ENCODE results near the gene TMEM150C. TPM values are rescaled to one million over a fixed set of nuclear protein-coding genes. Genes with fewer than 3 reads are reported as not detected.

Gene TMEM150C
- total RNA-seq, 1 donor: 0.43 TPM

DNA sequence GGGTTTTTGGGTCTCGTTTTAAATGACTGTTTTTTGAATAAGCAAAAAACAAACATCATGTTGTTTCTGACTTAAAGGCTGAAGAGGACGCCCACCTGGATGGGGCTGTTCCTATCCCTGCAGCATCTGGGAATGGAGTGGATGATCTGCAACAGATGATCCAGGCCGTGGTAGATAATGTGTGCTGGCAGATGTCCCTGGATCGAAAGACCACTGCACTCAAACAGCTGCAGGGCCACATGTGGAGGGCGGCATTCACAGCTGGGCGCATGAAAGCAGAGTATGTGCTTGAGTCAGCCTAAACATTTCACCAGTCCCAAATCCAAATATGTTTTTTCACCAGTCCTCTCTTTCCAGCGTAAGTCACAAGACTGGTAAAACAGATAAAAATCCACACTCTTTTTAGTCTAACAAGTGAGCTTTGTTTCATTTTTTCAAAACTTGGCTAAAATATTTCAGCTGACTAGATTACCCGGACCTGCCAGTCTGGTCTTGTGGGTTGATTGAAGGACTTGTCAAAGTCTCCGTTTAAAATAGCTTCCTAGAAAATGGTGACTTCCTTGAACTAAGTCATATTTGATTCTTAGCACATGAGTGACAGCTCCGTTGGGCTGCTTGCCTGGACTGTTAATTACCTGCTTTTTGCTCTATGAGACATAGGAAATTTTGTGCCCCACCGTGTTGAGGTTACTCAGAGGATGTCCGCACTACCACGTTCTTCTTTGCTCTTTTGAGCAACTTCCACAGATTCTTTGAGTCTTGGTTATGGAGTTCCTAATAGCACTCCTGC is 110.6 kb downstream of the TMEM150C start:
- H3K4me3 ChIP-seq (ENCODE audit: low read depth, low read length): no peak overlapping the region
- DNase-seq (ENCODE audit: low read depth): no peak
- TF ChIP-seq, protein P1, sequence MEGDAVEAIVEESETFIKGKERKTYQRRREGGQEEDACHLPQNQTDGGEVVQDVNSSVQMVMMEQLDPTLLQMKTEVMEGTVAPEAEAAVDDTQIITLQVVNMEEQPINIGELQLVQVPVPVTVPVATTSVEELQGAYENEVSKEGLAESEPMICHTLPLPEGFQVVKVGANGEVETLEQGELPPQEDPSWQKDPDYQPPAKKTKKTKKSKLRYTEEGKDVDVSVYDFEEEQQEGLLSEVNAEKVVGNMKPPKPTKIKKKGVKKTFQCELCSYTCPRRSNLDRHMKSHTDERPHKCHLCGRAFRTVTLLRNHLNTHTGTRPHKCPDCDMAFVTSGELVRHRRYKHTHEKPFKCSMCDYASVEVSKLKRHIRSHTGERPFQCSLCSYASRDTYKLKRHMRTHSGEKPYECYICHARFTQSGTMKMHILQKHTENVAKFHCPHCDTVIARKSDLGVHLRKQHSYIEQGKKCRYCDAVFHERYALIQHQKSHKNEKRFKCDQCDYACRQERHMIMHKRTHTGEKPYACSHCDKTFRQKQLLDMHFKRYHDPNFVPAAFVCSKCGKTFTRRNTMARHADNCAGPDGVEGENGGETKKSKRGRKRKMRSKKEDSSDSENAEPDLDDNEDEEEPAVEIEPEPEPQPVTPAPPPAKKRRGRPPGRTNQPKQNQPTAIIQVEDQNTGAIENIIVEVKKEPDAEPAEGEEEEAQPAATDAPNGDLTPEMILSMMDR (IDR thresholded peaks at IDR 0.05; ENCODE audit: insufficient read depth, low read depth, low read length): no peak

DNA sequence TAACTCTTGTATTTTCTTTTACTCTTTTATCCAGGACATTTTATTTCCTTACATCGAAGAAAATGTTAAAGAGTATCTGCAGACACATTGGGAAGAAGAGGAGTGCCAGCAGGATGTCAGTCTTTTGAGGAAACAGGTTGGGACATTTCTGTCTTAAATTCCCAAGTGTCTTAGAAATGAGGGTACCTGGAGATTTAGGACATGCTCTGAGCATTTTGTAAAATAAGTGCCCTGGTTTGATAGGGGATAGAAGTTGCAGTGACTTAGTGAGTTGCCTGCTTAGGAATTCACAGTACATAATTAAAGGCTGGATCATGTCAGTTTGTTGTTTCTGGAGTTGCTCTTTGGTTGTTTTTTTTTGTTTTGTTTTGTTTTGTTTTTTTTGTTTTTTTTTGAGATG is 113.9 kb downstream of the TMEM150C start:
- no peak for DNase-seq (ENCODE audit: low read depth)
- no peak overlapping the region for H3K4me3 ChIP-seq (ENCODE audit: low read depth, low read length)

DNA sequence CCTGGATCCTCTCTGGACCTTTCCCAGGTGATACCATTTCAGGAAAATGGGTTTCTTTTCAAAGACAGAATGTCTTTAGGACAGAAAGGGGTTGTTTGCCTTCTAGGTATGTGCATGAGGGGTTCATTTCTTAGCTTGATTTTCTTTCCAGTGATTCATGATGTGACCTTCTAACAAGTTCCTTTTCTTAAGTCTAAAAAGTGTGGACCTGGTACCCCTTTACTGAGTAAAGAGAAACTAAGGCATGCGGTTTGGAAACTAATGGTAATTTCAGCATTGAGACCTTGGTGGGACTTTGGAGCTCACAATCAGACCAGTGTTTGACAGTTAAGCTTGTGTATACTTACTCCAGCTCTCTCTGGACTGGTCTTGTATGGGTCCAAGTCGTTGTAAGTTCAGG is 122.7 kb downstream of the TMEM150C start:
- H3K4me3 ChIP-seq (ENCODE audit: low read depth, low read length): no peak overlapping the region
- TF ChIP-seq, protein P1 (IDR thresholded peaks at IDR 0.05; ENCODE audit: insufficient read depth, low read depth, low read length): no peak
- no peak for DNase-seq (ENCODE audit: low read depth)

More for the DNA sequence above, 113.9 kb downstream of the TMEM150C start:
- TF ChIP-seq, protein P1 (IDR thresholded peaks at IDR 0.05; ENCODE audit: insufficient read depth, low read depth, low read length): no peak

DNA sequence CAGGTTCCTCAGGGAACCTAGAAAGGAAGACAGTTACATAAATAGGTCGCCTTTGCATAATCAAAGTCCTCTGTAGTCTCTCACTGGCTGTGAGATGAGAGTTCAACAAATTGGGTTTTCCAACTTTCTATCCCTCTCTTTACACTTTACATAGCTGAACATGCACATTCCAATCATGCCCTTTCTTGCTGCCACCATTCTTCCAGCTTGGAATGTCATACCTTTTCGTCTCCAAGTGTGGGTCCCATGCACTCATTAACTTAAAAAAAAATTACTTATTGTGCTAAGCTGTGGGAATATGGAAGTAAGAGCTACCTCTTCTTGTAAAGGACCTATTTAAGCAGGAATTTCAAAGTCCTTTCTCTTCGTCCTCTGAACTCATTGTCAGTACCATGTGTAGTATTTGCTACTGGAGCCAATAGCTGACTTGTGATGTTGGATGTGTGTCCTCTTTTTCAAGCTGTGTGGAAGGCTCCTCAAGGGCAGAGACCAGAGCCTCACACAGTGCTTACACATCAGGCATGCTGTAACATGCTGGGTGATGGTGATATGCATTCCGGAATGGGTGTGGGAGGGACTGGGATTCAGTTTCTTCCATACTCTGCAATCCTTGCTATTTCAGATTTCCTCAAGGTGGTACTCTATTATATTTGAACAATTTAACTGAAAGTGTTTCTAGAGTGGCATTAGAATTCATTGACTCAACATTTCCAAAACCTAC is 124.3 kb downstream of the TMEM150C start:
- TF ChIP-seq, protein P1 (IDR thresholded peaks at IDR 0.05; ENCODE audit: insufficient read depth, low read depth, low read length): no peak
- no peak for DNase-seq (ENCODE audit: low read depth)
- H3K4me3 ChIP-seq (ENCODE audit: low read depth, low read length): no peak overlapping the region

DNA sequence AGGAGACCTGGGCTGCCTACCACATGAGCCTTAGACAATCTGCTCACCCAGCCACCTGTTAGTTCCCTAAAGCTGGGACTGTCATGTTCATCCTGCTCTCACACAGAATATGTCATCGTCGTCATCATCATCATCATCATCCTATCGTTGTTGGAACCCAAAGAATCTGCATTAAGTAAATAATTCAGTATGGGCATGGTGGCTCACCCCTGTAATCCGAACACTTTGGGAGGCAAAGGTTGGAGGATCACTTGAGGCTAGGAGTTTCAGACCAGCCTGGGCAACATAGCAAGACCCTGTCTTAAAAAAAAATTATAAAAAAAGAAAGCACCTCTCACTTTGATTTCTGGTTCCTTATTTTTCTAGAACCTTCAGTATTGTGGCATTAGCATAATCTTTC is 125.0 kb downstream of the TMEM150C start:
- DNase-seq (ENCODE audit: low read depth): no peak
- no peak overlapping the region for H3K4me3 ChIP-seq (ENCODE audit: low read depth, low read length)
- TF ChIP-seq, protein P1 (IDR thresholded peaks at IDR 0.05; ENCODE audit: insufficient read depth, low read depth, low read length): no peak

DNA sequence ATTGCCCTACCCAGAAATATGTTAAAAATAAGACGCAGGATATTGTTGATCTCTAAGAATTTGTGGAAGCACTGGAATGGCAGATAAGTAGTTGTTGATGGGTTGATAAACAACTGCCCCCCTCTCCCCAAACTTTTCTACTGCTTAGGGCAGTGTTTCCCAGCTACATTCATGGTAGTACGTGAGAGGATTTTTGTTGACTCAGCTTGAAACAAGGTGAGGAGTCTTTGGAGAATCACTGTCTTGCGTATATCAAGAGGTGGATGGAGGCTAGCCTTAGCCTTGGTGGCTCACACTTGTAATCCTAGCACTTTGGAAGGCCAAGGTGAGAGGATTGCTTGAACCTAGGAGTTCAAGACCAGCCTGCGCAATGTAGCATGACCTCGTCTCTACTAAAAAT is 125.7 kb downstream of the TMEM150C start:
- TF ChIP-seq, protein P1 (IDR thresholded peaks at IDR 0.05; ENCODE audit: insufficient read depth, low read depth, low read length): no peak
- DNase-seq (ENCODE audit: low read depth): no peak
- H3K4me3 ChIP-seq (ENCODE audit: low read depth, low read length): no peak overlapping the region

Data from fibroblast of villous mesenchyme (primary cell).